ENCODE data around the gene ELF1. TPM values are rescaled to one million over a fixed set of nuclear protein-coding genes. Genes with fewer than 3 reads are reported as not detected.

The ELF1 gene
- total and polyA plus RNA-seq, 2 donors (not counting 3 experiments of a cell fraction or from before 2014, with no cell fraction given), result 31.8 to 61.2 TPM

GRCh38 chr13:41026788-41027187 lies 7.7 kb upstream of the ELF1 start:
- Histone ChIP-seq H2AFZ (ENCODE audit: low read depth, low read length) (no peak overlapping the region), H3K27ac (ENCODE audit: insufficient read depth, low read depth, low read length) (no peak overlapping the region), H3K79me2 (ENCODE audit: control insufficient read depth, insufficient read depth, low read length) (peaks cover 9% of the 10 kb centered on the region), H3K36me3 (ENCODE audit: control insufficient read depth in 2 of 2, extremely low read depth in 1 of 2, insufficient read depth in 2 of 2, low read length in 2 of 2) (peaks cover 0 to 2% of the 10 kb centered on the region in 2 experiments), H3K4me2 (ENCODE audit: insufficient read depth, low read length) (no peak overlapping the region), H3K9me3 (replicated peaks; ENCODE audit: control insufficient read depth, insufficient read depth, low read length) (no peaks in the 10 kb centered on the region), H3K27me3 (ENCODE audit: control insufficient read depth in 2 of 2, insufficient read depth in 2 of 2, low read length in 2 of 2) (no peaks in the 10 kb centered on the region), H3K4me3 (replicated peaks in 1 of 3; ENCODE audit: insufficient read depth in 1 of 3, low read depth in 1 of 3, low read length in 3 of 3) (no peak overlapping the region), H3K9ac (replicated peaks; ENCODE audit: extremely low read depth, insufficient read depth, low read length) (no peak overlapping the region), H4K20me1 (replicated peaks; ENCODE audit: control insufficient read depth, extremely low read depth, insufficient read depth, low read length) (no peaks in the 10 kb centered on the region), H3K9me1 (replicated peaks; ENCODE audit: control insufficient read depth, extremely low read depth, insufficient read depth, low read length) (no peaks in the 10 kb centered on the region), H3K4me1 (ENCODE audit: control insufficient read depth, extremely low read depth, insufficient read depth, low read length) (no peaks in the 10 kb centered on the region)
- dilution Hi-C loops (cut with MboI; ENCODE audit: extremely low pct_ligation_motif_present, low sequenced_read_pairs) (no loop called here), intact Hi-C loops (cut with micrococcal nuclease) (no loop called here)
- BruUV-seq (replicated peaks), result no TSS peak
- POLR2A ChIA-PET, result no interaction called here
- CTCF ChIA-PET, result no interaction called here
- no peak for TF ChIP-seq POLR2A (IDR thresholded peaks at IDR 0.05; ENCODE audit: low read depth, low read length)
- TF ChIP-seq CTCF (IDR thresholded peaks at IDR 0.05; ENCODE audit: extremely low read depth in 1 of 2, insufficient read depth in 1 of 2, low read depth in 1 of 2, low read length in 2 of 2), result no peak
- no peak for TF ChIP-seq MAX (IDR thresholded peaks at IDR 0.05; ENCODE audit: insufficient read depth, insufficient read length)
- no peak for TF ChIP-seq GATA2 (IDR thresholded peaks at IDR 0.05; ENCODE audit: insufficient read depth, insufficient read length, low read depth, low read length)
- TF ChIP-seq MYC (IDR thresholded peaks at IDR 0.05; ENCODE audit: low read depth, low read length), result no peak
- TF ChIP-seq POLR2AphosphoS5 (IDR thresholded peaks at IDR 0.05; ENCODE audit: insufficient read depth, low read depth, low read length), result no peak
- no peak for TF ChIP-seq EZH2 (IDR thresholded peaks at IDR 0.05; ENCODE audit: borderline replicate concordance, low read depth, low read length, severe bottlenecking)
- TF ChIP-seq FOS (IDR thresholded peaks at IDR 0.05; ENCODE audit: borderline replicate concordance, insufficient read depth, low read length), result no peak
- TF ChIP-seq JUN (IDR thresholded peaks at IDR 0.05; ENCODE audit: borderline replicate concordance, insufficient read depth, insufficient read length, low read depth), result no peak
- DNase-seq (ENCODE audit: low read depth, low spot score) (no peak), FAIRE-seq (no peak)
